GM18511 (cell line): ENCODE data around the gene GALNT16.
"Not testable (repeated sequence)": the region's sequence is repeated elsewhere in the genome, so short reads cannot be mapped to it uniquely, and the experiment has no call there.

Experiments
- ATAC-seq: cut with Tn5 transposase; IDR thresholded peaks from one replicate; pipeline ENCODE4 v1.9.1; 2021; ENCODE audit warnings: mild to moderate bottlenecking, moderate library complexity; ENCODE audit not compliant: unreplicated experiment

Gene GALNT16

DNA sequence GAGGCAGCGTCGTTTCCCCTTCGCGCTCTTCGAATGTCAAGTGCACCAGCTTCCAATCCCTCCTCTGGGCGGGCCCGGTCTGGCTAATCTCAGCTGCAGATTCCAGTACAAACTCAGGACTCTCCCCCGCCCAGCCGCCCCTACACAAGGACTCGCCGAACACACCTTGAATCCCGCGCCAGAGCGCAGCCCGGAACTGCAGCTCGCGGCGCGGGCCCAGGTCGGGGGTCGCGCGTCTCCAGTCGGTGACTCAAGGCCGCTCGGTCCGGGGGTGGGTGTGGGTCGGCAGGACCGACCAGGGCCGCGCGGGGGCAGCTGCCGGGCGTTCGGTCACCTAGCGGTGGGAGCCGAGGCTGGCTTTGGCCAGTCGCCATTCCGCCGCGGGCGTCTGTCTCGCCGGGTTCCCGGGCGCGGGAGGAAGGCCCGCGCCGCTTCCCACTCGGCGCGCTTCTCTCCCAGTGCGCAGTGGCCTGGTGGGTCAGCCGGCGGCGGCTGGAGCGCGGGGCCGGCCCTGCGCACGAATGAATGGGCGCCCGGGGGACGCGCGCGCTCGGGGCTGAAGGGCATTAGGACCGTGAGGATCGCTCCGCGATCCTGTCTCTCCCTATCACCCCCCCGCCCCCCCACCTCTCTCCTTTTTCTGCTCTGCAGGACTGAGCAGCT, at the start of gene GALNT16:
Gene GALNT16 (plus strand): TSS at position 632 of the 663 bp plus-strand sequence. CDS start 133 bp downstream, outside the sequence.
- no peak for ATAC-seq

DNA sequence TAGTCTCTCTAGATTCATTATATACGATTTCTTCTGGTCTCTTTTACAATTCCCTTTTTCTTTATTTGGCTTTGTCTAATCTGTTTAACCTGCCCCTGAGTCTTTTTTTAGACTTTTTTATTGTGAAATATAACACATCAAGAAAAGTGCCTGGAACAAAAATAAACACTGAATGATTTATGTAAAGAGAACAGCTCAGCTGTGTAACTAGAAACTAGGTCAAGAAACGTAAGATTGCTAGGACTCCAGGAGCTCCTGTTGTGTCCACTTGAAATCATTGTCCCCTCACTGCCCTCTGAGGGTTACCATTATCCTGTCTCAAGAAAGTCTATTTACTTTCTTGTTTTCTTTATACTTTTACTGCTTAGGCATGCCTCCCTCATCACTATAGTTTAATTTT, 45.6 kb upstream of the GALNT16 start:
- ATAC-seq, result no peak

DNA sequence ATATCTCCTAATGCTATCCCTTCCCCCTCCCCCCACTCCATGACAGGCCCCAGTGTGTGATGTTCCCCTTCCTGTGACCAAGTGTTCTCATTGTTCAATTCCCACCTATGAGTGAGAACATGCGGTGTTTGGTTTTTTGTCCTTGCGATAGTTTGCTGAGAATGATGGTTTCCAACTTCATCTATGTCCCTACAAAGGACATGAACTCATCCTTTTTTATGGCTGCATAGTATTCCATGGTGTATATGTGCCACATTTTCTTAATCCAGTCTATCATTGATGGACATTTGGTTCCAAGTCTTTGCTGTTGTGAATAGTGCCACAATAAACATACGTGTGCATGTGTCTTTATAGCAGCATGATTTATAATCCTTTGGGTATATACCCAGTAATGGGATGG, 42.3 kb upstream of the GALNT16 start:
- not testable (repeated sequence) for ATAC-seq

DNA sequence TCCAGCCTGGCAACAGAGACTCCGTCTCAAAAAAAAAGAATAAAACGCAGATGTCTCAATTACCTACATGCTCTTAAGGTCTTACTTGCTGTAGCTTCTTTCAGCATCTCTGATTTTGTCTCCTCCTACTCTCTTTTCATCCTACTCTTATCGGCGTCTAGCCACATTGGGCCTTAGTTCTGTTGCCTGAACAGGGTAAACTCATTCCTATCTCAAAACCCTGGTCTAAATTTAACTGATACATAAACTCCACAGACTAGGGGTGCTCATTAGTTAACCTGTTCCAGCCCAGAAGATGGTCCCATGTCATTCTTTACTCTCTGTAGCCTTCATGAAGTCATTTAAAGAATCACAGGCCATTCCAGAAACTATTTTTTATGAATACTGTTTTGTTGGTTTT, 35.0 kb upstream of the GALNT16 start:
- no peak for ATAC-seq

DNA sequence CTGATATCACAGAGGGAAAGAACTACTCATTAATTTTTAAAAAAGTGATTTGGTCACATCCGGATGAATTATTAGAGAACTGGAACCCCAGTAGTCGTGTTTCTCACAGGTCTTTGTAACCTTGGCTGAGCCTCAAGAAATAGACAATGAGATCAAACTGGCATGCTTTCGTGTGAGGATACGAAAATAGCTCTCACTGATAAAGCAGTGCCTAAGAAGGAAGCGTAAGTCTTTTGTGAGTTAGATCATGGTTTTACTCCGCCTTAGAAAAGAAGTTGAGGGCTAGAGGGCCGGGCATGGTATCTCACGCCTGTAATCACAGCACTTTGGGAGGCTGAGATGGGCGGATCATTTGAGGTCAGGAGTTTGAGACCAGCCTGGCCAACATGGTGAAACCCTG, 33.8 kb upstream of the GALNT16 start:
- no peak for ATAC-seq

DNA sequence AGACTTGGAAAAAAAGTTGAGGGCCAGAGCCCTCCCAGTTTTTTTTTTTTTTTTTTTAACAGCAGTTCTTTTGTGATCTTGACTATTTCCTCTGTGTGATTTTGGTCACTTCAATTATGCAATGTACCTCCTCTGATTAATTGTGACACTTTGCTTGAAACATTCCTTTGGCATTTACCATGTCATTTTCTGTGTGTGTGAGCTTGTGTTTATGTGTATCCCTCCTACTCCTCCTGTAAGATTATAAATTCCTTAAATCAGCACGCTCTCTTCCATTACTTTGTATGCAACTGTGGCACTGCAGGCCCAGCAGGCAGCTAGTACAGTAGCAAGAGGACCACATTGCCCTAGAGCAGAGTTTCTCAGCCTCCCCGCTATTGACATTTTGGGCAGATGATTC, 33.2 kb upstream of the GALNT16 start:
- no peak for ATAC-seq

DNA sequence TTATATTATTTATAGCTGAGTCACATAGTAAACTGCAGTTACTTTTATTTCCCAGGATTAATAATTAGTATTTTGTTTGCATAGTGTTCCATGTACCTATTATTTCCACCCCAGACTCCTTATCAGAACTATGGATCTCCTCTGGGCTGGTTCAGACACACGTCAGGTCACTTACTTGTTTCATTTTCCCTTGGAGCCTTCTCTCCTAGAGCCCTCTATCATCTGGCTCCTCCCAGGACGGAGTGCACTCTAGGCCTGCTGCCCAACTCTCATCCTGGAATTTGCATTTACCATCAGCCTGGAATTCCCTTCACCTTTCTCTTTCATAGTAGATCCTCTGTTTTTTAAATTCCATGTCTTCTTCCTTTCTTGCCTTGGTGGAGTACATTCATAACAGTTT, 28.5 kb upstream of the GALNT16 start:
- no peak for ATAC-seq

DNA sequence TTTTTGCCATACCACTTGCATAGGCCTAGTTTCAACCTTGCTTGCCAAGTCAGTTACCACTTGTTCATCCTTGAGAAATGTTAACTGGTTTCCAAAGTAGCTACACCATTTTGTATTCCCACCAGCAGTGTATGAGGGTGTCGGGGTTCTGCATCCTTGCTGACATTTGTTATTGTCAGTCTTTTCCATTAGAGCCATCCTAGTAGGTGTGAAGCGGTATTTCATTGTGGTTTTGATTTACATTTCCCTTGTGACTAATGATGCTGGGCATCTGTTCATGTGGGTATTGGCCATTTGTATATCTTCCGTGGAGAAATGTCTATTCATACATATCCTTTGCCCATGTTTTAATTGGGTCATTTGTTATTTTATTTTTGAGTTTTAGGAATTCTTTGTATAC, 27.6 kb upstream of the GALNT16 start:
- no peak for ATAC-seq

DNA sequence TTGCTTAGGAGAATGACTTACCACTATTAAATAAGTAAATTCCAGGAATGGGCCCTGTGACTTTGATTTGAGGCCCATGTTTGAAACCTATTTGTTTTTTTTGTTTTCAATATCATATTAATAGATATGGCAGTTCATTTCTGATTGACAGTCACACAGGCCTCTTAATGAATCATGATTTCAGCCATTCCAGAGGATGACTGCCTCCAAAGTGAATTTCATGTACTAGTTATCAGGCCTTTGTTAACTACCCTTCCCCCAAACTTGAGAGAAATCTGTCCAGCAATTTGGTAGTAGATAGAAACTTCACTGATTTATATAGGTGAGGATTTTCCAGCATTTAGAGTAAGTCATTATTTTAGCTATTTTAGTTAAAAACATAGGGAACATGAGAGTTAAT, 25.9 kb upstream of the GALNT16 start:
- no peak for ATAC-seq

DNA sequence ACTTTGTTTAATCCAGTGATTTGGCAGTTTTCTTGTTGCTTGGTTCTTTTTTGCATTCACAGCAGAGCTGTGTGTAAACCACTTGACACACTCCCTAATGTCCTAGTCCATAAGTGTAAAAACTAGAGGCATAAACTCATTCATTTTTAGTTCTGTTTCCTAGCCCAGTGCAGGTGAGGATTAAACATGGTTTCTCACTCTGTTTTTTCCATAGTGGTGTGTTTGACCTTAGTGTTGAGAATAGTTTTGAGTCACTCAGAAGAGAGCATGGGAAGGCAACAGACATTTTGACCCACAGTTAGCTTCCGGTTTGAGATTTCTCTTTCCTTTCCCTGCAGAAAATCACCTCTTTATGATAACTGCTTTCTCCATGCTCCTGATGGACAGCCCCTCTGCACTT, 24.2 kb upstream of the GALNT16 start:
- ATAC-seq, result no peak

DNA sequence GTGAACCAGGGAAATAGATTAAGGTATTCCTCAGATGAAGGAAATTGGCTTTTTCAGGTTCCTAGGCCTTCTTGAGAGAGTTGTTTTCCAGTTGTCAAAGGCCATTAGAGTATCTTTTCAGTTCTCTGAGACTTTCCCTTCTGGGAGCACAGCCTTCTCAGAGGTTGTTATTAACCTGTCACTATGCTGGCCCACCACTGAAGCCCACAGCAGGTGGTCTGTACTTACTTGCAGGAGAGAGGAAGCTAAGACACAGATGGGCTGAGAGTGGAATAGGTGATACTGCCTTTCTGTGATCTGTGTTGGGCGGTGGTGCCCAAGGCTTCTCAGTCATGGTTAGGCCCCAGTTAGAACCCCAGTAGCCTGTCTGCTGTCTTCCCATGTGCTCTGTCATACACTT, 22.8 kb upstream of the GALNT16 start:
- ATAC-seq, result no peak

DNA sequence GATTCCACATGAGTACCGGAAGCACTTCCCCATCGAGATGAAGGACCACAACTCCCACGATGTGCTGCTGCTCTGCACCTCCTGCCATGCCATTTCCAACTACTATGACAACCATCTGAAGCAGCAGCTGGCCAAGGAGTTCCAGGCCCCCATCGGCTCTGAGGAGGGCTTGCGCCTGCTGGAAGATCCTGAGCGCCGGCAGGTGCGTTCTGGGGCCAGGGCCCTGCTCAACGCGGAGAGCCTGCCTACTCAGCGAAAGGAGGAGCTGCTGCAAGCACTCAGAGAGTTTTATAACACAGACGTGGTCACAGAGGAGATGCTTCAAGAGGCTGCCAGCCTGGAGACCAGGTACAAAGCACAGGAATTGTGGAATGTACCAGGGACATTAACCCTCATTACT, 22.4 kb upstream of the GALNT16 start:
- no peak for ATAC-seq

DNA sequence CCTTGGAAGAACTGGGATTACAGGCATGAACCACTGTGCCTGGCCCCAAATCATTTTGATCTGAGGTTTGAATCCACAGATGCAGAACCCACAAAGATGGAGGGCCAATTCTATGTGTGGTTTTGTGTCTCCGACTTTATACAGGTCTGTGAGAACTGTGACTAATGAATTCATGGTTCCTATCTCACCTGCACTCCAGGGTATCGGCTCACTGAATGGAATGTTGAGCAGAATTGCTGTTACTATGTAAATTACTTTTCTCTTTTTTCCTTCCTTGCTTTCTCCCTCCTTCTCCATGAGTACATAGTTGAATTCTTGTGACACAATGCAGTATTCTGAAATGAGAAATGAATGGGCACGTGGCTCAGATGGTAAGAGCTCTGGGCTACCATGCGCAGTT, 21.1 kb upstream of the GALNT16 start:
- ATAC-seq, result no peak

DNA sequence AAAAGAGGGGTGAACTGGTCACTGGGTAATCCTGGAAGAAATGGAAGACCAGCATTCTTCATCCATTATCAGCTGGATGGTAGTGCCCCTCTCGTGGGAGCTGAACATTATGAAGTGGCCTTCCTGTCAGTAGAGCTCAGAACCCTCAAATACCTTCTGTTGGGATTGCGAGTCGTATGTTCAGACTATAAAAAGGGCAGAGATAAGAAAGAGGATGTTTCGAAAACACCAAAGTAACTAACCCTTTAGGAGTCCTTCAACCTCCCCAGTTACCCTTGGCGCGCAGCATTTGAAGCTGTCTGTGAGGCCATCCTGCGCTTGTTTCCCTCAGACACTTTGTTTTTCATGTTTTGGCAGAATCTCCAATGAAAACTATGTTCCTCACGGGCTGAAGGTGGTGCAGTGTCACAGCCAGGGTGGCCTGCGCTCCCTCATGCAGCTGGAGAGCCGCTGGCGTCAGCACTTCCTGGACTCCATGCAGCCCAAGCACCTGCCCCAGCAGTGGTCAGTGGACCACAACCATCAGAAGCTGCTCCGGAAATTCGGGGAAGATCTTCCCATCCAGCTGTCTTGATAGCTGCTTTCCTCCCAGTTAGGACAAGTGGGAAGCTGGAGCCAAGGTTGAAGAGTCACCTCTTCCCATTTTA, 19.3 kb upstream of the GALNT16 start:
- no peak for ATAC-seq

DNA sequence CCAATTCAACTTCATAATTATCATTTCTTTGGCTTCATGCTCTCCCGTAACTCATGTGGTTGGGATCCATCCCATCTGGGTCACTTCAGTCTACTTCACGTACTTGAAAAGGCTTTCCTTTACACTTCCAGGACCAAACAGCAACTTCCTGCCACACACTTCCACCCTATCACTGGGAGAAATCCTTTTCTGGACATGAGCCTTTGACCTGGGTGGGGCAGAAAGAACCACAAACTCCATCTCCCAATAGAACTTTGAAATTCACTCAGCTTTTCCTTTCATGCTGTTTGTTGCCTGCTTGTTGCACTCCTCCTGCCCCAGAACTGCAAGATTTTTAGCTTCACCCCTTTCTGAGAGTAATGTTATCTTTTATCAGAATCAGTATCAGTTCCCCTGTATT, 18.4 kb upstream of the GALNT16 start:
- no peak for ATAC-seq

DNA sequence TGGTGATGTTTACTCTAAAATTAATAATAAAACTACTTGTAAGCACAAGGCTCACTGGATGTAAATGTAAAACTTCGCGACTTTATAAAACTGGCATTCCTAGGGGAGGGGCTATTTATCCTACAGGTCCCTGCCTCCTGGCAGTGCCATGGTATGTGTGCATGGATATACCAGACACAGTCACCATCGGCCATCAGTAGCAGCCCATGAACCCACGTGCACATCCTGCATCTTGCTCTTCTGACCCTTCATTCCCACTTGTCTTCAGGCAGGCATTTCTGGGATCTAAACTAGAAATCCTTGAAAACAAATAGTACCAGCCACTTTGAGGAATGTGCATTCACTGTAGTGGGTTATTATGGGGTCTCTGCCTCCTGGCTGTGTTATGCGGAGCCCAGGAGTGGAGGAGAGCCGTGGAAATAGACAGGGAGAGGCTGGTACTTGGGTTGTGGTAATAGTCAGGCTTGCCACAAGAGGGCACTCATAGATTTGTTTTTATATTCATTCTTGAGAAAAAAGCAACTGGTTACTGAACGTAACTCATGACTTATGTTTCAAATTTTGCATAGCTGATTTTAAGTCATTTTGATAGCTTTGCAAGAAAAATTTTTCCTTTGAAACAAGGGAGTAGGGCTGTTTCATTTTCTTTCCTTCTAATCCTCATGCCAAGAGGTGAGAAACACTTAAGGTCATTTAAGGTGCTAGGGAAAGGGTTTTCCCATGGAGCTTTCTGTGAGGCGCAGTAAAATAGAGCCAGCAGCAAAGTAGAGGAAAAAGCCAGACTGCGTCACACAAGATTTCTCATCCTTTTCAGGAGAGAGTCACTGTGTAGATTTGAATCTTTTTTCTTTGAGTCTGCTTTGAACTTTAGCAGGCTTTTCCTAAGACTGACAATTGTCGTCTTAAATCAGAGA, 17.4 kb upstream of the GALNT16 start:
- no peak for ATAC-seq

DNA sequence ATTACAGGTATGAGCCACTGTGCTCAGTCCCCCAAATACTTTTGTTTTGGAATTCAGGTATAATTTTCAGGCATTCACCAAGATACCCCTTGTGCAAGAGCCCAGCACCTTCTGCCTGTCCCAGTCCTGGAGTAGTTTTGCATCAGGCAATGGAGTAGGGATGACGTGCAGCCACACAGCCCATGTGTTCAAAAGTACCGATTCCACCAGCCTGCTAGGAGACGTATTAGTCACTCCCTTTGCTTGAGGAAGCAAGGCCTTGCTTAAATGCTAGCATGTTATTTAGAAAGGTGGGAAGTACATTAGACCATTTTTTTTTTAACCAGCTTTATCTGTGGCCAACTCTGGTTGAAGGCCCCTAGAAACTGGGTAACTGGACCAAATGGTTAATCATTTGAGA, 15.0 kb upstream of the GALNT16 start:
- ATAC-seq, result no peak

DNA sequence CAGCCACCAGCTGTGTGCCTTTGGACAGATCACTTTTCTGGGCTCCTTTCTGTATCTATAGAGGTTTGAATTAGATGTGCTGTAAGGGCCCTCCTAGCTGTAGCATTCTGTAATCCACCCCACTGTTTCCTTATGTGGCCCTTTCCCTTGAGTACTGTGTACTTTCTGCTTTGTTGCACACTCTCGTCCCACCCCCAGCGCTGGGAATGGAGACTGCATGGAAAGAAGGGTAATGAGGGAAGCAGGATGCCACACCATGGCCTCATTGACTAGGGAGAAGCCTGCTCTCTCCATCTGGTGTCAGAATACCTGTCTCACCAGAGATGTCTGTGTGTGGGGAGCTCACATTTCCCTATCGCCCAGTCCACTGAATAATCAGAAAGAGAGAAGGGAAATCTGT, 13.6 kb upstream of the GALNT16 start:
- ATAC-seq, result no peak

DNA sequence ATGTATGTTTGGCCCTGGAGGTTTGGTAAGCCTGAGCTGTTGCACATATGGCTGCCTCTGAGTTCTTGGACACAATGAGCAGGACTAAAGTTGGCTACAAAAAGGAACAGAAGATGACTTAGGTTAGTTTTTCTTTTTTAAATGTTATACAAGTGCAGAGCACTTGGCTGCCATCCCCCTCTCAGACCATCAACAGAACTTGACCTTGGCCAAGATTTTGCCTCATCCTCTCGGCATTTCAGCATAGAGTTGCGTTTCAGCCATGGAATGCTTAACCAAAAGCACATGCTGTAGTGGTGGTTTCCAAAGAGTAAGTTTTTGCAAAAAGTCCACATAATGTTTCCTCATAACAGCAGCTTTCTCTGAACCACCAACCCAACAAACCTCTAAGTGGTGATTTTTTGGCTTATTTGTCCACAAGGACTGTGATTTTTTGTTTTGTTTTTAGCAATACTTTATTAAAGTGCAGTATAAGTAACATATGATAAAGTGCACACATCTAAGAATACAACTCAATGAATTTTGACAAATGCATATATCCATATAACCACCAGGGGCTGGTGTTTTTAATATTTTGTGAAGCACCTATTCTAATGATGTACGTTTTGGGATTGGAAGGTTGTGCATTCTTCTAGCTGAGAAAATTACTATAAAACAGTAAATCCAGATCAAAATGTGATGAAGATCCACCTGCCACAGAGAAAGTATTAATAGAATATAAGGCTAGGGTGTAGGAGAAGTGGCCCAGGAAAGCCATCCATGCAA, 12.1 kb upstream of the GALNT16 start:
- no peak for ATAC-seq

DNA sequence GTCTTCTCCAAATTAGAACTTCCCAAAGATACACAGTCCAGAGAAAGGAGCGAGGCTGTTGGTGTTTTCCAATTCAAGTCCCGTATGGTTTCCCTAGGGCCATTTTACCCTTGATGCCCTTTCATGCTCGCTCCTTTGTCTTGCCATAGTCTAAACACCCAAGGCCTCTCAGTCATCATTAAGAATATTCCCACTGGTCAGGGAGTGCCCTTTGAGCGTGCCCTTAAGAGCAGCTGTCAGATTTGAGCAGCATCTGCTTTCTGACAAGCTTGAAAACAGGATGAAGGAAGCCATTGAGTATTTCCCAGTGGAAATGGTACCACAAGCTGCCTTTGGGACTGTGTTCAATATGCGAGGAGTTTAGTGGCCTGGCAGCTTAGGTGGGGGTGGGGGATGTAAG, 10.4 kb upstream of the GALNT16 start:
- no peak for ATAC-seq

DNA sequence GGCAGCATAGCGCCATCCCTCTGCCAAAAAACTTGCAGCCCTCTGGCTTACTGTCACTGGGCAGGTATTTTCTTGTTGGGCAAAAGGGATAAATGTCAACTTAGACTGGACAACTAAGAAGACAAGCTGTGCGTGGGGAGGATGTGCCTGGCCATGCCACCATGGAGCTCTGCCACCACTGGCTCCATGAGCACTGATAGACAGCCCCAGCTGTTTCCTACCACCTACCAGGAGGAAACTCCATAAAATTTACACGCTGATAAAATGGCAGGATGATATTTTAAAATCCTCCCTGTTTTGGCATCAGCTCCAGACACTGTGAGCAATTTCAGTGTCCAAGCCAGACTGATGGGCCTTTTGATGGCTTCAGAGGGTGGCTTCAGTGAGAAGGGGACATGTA, 7.1 kb upstream of the GALNT16 start:
- no peak for ATAC-seq
